PC-3 (cell line): ENCODE results near the gene THBS2.

Experiments
- CTCF ChIP-seq: fragments of 300-600 bp; sonication (generic); conservative IDR thresholded peaks from 2 replicates; pipeline ENCODE4 v1.5.1; 2017; ENCODE audit warnings: antibody characterized with exemption, low read depth, mild to moderate bottlenecking, low read length
- EZH2 ChIP-seq: fragments of 300-600 bp; sonication (generic); IDR thresholded peaks from one replicate; pipeline ENCODE4 v1.6.1; 2017; ENCODE audit warnings: antibody characterized with exemption, mild to moderate bottlenecking, low read length; ENCODE audit not compliant: unreplicated experiment

- TF ChIP-seq CTCF = no peak
- TF ChIP-seq EZH2 = no peak
Measured at GRCh38 chr6:169213814-169214520, 39.7 kb downstream of the THBS2 start.
